ENCODE measurements around the gene RPH3AL. TPM values are rescaled to one million over a fixed set of nuclear protein-coding genes. Genes with fewer than 3 reads are reported as not detected.
"Not testable (repeated sequence)": the region's sequence is repeated elsewhere in the genome, so short reads cannot be mapped to it uniquely, and the experiment has no call there.

The RPH3AL gene
- total and polyA plus RNA-seq, 2 donors: 2.6 to 3.2 TPM

DNA sequence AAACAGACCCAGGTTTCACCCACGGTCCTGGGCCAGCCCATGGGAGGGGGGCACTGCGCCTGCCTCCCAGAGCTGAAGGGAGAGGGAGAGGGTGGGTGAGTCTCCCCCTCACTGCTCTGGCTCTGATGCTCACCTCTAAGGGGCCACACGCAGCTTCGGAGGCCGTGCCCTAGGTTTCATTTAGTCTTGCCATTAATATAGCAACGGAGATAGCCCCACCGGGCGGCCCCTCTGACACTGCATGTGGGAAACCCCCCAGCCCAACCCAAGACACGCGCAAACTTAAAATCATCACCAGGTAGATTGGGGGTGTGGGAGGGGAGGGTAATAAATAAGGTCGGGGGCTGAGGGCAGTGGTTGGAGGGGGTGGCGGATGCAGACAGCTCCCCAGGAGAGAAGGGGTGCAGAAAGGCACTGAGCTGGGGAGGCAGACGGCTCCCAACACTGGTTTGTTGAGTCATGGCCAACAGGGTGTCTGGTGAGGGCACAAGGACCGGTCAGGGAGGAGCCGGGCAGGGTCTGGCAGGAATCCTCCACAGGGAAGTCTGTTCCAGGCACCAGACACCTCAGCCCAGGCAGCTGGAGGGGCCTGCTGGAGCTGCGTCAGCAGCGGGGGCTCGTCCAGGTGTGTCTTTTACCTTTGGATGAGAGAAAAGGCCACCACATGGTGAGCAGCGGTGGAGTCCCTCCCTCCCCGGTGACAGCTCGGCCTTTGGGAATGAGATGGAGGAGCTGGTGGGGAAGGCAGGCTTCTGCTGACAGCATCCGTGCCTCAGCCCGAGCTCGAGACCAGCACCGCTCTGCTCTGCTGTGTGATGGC, 139.1 kb downstream of the RPH3AL start:
- no peak overlapping the region for H3K4me3 ChIP-seq (ENCODE audit: low read length in 2 of 2)
- no peak overlapping the region for H3K27ac ChIP-seq (ENCODE audit: low read depth in 1 of 2, low read length in 1 of 2)
- H3K36me3 ChIP-seq (ENCODE audit: control insufficient read depth in 2 of 2, insufficient read depth in 2 of 2, low read length in 1 of 2): no peaks in the 10 kb centered on the region
- H3K4me1 ChIP-seq (ENCODE audit: control insufficient read depth in 2 of 2, insufficient read depth in 2 of 2, low read length in 2 of 2): no peaks in the 10 kb centered on the region
- WGBS: 96% methylated on average over 25 of the region's 25 CpGs
- H3K27me3 ChIP-seq (ENCODE audit: control insufficient read depth in 2 of 2, insufficient read depth in 1 of 2, low read length in 1 of 2): no peaks in the 10 kb centered on the region
- no peak for DNase-seq (ENCODE audit: low read depth in 6 of 9, low spot score in 9 of 9)
- peaks cover 0 to under 1% of the 10 kb centered on the region in 2 donors for H3K9me3 ChIP-seq (ENCODE audit: control insufficient read depth in 2 of 2, insufficient read depth in 1 of 2, low read length in 1 of 2)

DNA sequence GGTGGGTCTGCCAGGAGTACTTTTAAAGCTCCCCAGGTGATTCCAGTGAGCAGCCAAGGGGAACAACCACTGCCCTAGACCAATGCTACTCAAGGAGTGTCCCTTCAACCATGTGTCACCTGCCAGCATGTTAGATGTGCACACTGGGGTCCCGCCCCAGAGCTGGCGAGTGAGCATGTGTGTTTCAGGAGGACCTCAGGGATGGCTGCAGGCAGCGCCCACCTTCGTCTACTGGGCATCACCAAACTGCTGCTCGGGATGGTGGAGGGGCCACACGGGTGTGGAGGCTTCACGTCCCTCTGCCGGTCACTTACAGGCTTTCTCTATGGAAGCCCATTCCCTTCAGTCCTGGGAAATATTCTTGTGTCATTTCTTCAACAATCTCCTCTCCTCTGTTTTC, 142.2 kb downstream of the RPH3AL start:
- 91% methylated on average over 8 of the region's 8 CpGs for WGBS
- H3K9me3 ChIP-seq (ENCODE audit: control insufficient read depth in 2 of 2, insufficient read depth in 1 of 2, low read length in 1 of 2): peaks cover 0 to 7% of the 10 kb centered on the region in 2 donors
- H3K27me3 ChIP-seq (ENCODE audit: control insufficient read depth in 2 of 2, insufficient read depth in 1 of 2, low read length in 1 of 2): no peaks in the 10 kb centered on the region
- no peak for DNase-seq (ENCODE audit: low read depth in 6 of 9, low spot score in 9 of 9)
- no peaks in the 10 kb centered on the region for H3K4me1 ChIP-seq (ENCODE audit: control insufficient read depth in 2 of 2, insufficient read depth in 2 of 2, low read length in 2 of 2)
- no peak overlapping the region for H3K4me3 ChIP-seq (ENCODE audit: low read length in 2 of 2)
- no peak overlapping the region for H3K27ac ChIP-seq (ENCODE audit: low read depth in 1 of 2, low read length in 1 of 2)
- H3K36me3 ChIP-seq (ENCODE audit: control insufficient read depth in 2 of 2, insufficient read depth in 2 of 2, low read length in 1 of 2): no peaks in the 10 kb centered on the region

DNA sequence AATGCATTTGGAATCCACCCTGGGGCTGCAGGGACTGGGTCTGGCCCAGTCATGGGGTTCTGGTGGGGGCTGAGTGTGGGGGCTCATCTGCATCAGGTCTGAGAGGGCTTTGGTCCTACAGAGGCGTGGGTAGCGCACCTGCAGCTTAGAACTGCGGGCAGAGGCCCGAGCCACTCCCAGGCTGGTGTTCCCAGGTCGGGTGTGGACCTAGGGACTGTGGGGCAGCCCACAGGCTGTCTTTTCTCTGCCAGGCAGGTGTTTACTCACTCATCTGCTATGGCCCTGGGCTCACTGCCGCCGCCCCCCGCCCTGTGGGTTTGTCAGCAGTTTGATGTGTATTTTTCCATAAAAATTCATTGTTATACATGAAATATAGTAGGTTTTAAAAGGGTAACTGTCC, 144.2 kb downstream of the RPH3AL start:
- DNase-seq (ENCODE audit: low read depth in 6 of 9, low spot score in 9 of 9): no peak
- WGBS: 93% methylated on average over 8 of the region's 8 CpGs
- no peak overlapping the region for H3K27ac ChIP-seq (ENCODE audit: low read depth in 1 of 2, low read length in 1 of 2)
- no peaks in the 10 kb centered on the region for H3K36me3 ChIP-seq (ENCODE audit: control insufficient read depth in 2 of 2, insufficient read depth in 2 of 2, low read length in 1 of 2)
- H3K4me1 ChIP-seq (ENCODE audit: control insufficient read depth in 2 of 2, insufficient read depth in 2 of 2, low read length in 2 of 2): no peaks in the 10 kb centered on the region
- H3K4me3 ChIP-seq (ENCODE audit: low read length in 2 of 2): no peak overlapping the region
- H3K9me3 ChIP-seq (ENCODE audit: control insufficient read depth in 2 of 2, insufficient read depth in 1 of 2, low read length in 1 of 2): peaks cover 0 to 7% of the 10 kb centered on the region in 2 donors
- H3K27me3 ChIP-seq (ENCODE audit: control insufficient read depth in 2 of 2, insufficient read depth in 1 of 2, low read length in 1 of 2): no peaks in the 10 kb centered on the region

DNA sequence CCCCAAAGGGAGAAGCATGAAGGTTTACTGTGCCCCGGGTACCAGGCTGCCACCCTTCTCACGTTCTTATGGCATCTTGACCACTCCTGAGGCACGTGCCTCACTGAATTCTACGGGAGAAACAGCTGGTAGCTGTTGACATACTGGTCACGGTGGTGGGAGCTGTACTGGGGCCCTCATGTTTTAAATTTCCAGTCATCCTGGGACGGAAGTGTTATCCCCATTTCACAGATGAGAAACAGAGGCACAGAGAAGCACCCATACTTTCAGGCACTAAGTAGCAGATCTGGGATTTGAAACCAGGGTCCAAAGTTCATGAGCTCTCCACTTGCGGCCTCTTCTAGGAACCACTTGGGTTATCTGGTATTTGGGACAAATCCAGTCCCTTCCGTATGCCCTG, 144.8 kb downstream of the RPH3AL start:
- Histone ChIP-seq H3K4me1 (ENCODE audit: control insufficient read depth in 2 of 2, insufficient read depth in 2 of 2, low read length in 2 of 2) (no peaks in the 10 kb centered on the region), H3K27me3 (ENCODE audit: control insufficient read depth in 2 of 2, insufficient read depth in 1 of 2, low read length in 1 of 2) (no peaks in the 10 kb centered on the region), H3K9me3 (ENCODE audit: control insufficient read depth in 2 of 2, insufficient read depth in 1 of 2, low read length in 1 of 2) (peaks cover 0 to 7% of the 10 kb centered on the region in 2 donors), H3K27ac (ENCODE audit: low read depth in 1 of 2, low read length in 1 of 2) (no peak overlapping the region), H3K4me3 (ENCODE audit: low read length in 2 of 2) (no peak overlapping the region), H3K36me3 (ENCODE audit: control insufficient read depth in 2 of 2, insufficient read depth in 2 of 2, low read length in 1 of 2) (no peaks in the 10 kb centered on the region)
- WGBS: 97% methylated on average over 8 of the region's 8 CpGs
- DNase-seq (ENCODE audit: low read depth in 6 of 9, low spot score in 9 of 9): no peak

DNA sequence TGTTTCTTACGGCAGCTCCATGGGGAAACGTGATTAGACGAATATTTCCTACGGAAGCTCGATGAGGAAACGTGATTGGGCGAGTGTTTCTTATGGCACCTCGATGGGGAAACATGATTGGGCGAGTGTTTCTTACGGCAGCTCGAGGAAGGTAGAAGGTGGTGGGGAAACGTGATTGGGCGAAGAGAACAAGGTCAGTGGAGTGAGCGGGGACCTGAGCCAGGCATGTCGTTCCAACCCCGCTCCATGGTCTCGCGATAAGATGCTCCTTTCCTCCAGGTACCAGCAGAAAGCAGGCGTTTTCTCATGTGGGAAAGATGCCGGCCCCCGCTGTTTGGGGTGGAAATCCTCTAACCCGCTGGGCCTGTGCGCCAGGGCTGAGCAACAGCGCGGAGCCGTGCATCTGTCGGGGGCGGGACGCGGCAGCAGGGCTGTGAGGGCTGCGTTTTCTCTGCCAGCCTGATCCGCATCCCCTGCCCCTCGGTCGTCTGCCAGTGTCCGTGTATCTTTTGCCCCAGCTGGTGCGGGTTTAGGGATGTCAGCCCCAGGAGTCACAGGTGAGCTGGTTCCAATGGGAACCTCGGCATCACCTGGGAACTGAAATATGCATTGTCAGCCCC, 145.6 kb downstream of the RPH3AL start:
- no peaks in the 10 kb centered on the region for H3K27me3 ChIP-seq (ENCODE audit: control insufficient read depth in 2 of 2, insufficient read depth in 1 of 2, low read length in 1 of 2)
- no peak overlapping the region for H3K4me3 ChIP-seq (ENCODE audit: low read length in 2 of 2)
- H3K9me3 ChIP-seq (ENCODE audit: control insufficient read depth in 2 of 2, insufficient read depth in 1 of 2, low read length in 1 of 2): peaks cover 0 to 7% of the 10 kb centered on the region in 2 donors
- H3K36me3 ChIP-seq (ENCODE audit: control insufficient read depth in 2 of 2, insufficient read depth in 2 of 2, low read length in 1 of 2): no peaks in the 10 kb centered on the region
- no peak for DNase-seq (ENCODE audit: low read depth in 6 of 9, low spot score in 9 of 9)
- no peak overlapping the region for H3K27ac ChIP-seq (ENCODE audit: low read depth in 1 of 2, low read length in 1 of 2)
- H3K4me1 ChIP-seq (ENCODE audit: control insufficient read depth in 2 of 2, insufficient read depth in 2 of 2, low read length in 2 of 2): no peaks in the 10 kb centered on the region
- WGBS: 83% methylated on average over 37 of the region's 37 CpGs

DNA sequence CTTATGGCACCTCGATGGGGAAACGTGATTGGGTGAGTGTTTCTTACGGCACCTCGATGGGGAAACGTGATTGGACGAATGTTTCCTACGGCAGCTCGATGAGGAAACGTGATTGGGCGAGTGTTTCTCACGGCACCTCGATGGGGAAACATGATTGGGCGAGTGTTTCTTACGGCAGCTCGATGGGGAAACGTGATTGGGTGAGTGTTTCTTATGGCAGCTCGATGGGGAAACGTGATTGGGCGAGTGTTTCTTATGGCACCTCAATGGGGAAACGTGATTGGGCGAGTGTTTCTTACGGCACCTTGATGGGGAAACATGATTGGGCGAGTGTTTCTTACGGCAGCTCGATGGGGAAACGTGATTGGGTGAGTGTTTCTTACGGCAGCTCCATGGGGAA, 146.1 kb downstream of the RPH3AL start:
- H3K27me3 ChIP-seq (ENCODE audit: control insufficient read depth in 2 of 2, insufficient read depth in 1 of 2, low read length in 1 of 2); H3K9me3 ChIP-seq (ENCODE audit: control insufficient read depth in 2 of 2, insufficient read depth in 1 of 2, low read length in 1 of 2); H3K4me1 ChIP-seq (ENCODE audit: control insufficient read depth in 2 of 2, insufficient read depth in 2 of 2, low read length in 2 of 2); H3K27ac ChIP-seq (ENCODE audit: low read depth in 1 of 2, low read length in 1 of 2); H3K4me3 ChIP-seq (ENCODE audit: low read length in 2 of 2); DNase-seq (ENCODE audit: low read depth in 6 of 9, low spot score in 9 of 9); H3K36me3 ChIP-seq (ENCODE audit: control insufficient read depth in 2 of 2, insufficient read depth in 2 of 2, low read length in 1 of 2): not testable (repeated sequence)
- 95% methylated on average over 27 of the region's 27 CpGs for WGBS

DNA sequence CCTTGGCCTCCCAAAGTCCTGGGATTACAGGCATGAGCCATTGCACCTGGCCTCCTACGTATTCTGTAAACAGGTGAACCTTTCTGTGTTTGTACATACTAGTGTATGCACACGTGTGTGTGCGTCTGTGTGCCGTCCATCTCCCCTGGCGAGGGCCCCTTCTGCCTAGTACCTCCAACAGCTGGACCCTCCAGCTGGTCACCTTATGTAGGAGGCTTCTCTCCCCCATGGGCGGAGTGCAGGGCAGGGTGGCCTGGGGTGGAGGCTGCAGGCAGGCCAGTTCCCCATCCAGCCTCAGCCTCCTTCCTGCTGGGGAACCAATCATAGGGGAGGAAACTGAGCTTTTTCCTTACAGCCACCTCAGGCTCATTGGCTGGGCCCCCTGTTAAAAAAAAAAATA, 146.8 kb downstream of the RPH3AL start:
- Histone ChIP-seq H3K9me3 (ENCODE audit: control insufficient read depth in 2 of 2, insufficient read depth in 1 of 2, low read length in 1 of 2) (peaks cover 0 to 7% of the 10 kb centered on the region in 2 donors), H3K4me3 (ENCODE audit: low read length in 2 of 2) (no peak overlapping the region), H3K27ac (ENCODE audit: low read depth in 1 of 2, low read length in 1 of 2) (no peak overlapping the region), H3K27me3 (ENCODE audit: control insufficient read depth in 2 of 2, insufficient read depth in 1 of 2, low read length in 1 of 2) (no peaks in the 10 kb centered on the region), H3K4me1 (ENCODE audit: control insufficient read depth in 2 of 2, insufficient read depth in 2 of 2, low read length in 2 of 2) (peaks cover 0 to 2% of the 10 kb centered on the region in 2 donors), H3K36me3 (ENCODE audit: control insufficient read depth in 2 of 2, insufficient read depth in 2 of 2, low read length in 1 of 2) (no peaks in the 10 kb centered on the region)
- no peak for DNase-seq (ENCODE audit: low read depth in 6 of 9, low spot score in 9 of 9)
- WGBS: 98% methylated on average over 6 of the region's 6 CpGs

DNA sequence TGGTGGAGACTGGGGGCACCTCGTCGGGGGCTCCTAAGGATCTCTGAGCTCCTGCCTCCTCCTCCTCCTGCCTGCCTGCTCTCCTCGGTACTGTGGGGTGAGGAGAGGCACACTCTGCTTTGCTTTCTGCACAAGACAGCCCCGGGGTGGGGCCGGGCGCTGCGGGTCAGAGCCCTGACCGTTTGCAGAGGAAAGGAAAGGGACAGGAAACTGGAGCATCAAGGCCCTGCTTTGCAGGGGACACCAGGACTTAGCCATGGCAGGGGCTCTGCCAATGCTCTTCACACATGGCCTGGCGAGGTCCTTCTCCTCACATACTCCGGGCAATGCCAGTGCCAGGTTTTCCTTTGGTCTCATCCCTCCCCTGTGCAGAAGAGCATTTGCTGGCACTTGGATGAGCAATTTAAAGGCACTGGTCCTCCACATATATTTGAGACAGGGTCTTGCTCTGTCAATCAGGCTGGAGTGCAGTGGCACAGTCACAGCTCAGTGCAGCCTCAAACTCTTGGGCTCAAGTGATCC, 147.4 kb downstream of the RPH3AL start:
- Histone ChIP-seq H3K9me3 (ENCODE audit: control insufficient read depth in 2 of 2, insufficient read depth in 1 of 2, low read length in 1 of 2) (peaks cover 0 to 7% of the 10 kb centered on the region in 2 donors), H3K27ac (ENCODE audit: low read depth in 1 of 2, low read length in 1 of 2) (no peak overlapping the region), H3K4me1 (ENCODE audit: control insufficient read depth in 2 of 2, insufficient read depth in 2 of 2, low read length in 2 of 2) (peaks cover 0 to 7% of the 10 kb centered on the region in 2 donors), H3K27me3 (ENCODE audit: control insufficient read depth in 2 of 2, insufficient read depth in 1 of 2, low read length in 1 of 2) (no peaks in the 10 kb centered on the region), H3K36me3 (ENCODE audit: control insufficient read depth in 2 of 2, insufficient read depth in 2 of 2, low read length in 1 of 2) (no peaks in the 10 kb centered on the region), H3K4me3 (ENCODE audit: low read length in 2 of 2) (no peak overlapping the region)
- DNase-seq (ENCODE audit: low read depth in 6 of 9, low spot score in 9 of 9): no peak
- 56% methylated on average over 10 of the region's 10 CpGs for WGBS

DNA sequence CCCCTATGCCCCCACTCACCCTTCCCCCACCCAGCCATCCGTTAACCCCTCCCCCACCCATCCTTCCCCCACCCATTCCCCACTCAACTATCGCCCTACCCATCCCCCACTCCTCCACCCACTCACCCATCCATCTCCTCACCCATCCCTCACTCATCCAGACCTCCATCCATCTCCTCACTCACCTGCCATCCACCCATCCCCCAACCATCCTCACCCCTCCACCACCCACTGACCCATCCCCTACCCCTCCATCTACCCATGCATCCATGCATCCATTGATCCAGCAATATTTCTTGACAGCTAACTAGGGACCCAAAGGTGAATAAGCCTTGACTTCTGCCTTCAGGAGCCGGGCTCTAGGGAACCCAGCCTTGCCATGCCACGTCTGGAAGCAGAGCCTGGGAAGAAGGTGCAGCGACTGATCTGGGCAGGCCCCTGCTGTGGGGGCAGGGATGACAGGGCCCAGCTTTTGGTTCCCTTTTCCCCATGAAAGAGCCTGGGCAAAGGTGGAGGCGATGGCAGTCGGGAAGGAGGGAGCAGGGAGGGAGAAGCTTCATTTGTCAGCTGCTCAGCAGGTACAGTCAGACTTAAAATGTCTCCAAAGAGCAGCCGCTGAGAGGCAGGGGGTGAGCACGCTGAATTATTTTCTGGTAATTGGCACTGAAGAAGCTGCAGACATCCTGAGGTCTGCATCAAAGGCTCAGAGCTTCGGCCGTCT, 148.0 kb downstream of the RPH3AL start:
- peaks cover 0 to 11% of the 10 kb centered on the region in 2 donors for H3K4me1 ChIP-seq (ENCODE audit: control insufficient read depth in 2 of 2, insufficient read depth in 2 of 2, low read length in 2 of 2)
- no peak overlapping the region for H3K4me3 ChIP-seq (ENCODE audit: low read length in 2 of 2)
- 71% methylated on average over 11 of the region's 11 CpGs for WGBS
- peaks cover 0 to 7% of the 10 kb centered on the region in 2 donors for H3K9me3 ChIP-seq (ENCODE audit: control insufficient read depth in 2 of 2, insufficient read depth in 1 of 2, low read length in 1 of 2)
- H3K27ac ChIP-seq (ENCODE audit: low read depth in 1 of 2, low read length in 1 of 2): no peak overlapping the region
- H3K27me3 ChIP-seq (ENCODE audit: control insufficient read depth in 2 of 2, insufficient read depth in 1 of 2, low read length in 1 of 2): no peaks in the 10 kb centered on the region
- DNase-seq (ENCODE audit: low read depth in 6 of 9, low spot score in 9 of 9): no peak
- no peaks in the 10 kb centered on the region for H3K36me3 ChIP-seq (ENCODE audit: control insufficient read depth in 2 of 2, insufficient read depth in 2 of 2, low read length in 1 of 2)
